NCI-H1092 treated with DMSO at 0.1 percent for 48 hours (cell line): ENCODE data around the gene TPP1.

Experiments
- DNase-seq: peaks from one replicate; lab custom pipeline; 2025; lab: John Stamatoyannopoulos, UW

TPP1 gene

GRCh38 chr11:6611092-6611962 lies 7.9 kb downstream of the TPP1 start:
- DNase-seq = peak; percentile 12

- no peak for DNase-seq
Measured at GRCh38 chr11:6610591-6610990, 8.6 kb downstream of the TPP1 start.

- DNase-seq = no peak
Measured at GRCh38 chr11:6609502-6610015, 9.7 kb downstream of the TPP1 start.

- DNase-seq = no peak
Measured at GRCh38 chr11:6608726-6609501, 10.3 kb downstream of the TPP1 start.

- no peak for DNase-seq
Measured at GRCh38 chr11:6608011-6608410, 11.2 kb downstream of the TPP1 start.

- DNase-seq = no peak
Measured at GRCh38 chr11:6607190-6607795, 11.9 kb downstream of the TPP1 start.

- DNase-seq = no peak
Measured at GRCh38 chr11:6606471-6607189, 12.6 kb downstream of the TPP1 start.

GRCh38 chr11:6604790-6605189 lies 14.4 kb downstream of the TPP1 start:
- no peak for DNase-seq

GRCh38 chr11:6604081-6604626 lies 15.1 kb downstream of the TPP1 start:
- DNase-seq = peak; percentile 48

GRCh38 chr11:6603287-6604080 lies 15.7 kb downstream of the TPP1 start, which contains the start of the genes ILK and RRP8:
Gene ILK (plus strand): TSS chr11:6603774. CDS start chr11:6604272, 498 bp downstream.
Gene RRP8 (minus strand): TSS chr11:6603616. CDS start chr11:6603502, 114 bp downstream.
- DNase-seq = peak; percentile 89

- DNase-seq = no peak
Measured at GRCh38 chr11:6602096-6602940, 16.9 kb downstream of the TPP1 start.

GRCh38 chr11:6601041-6601461 lies 18.2 kb downstream of the TPP1 start:
- DNase-seq = no peak

GRCh38 chr11:6599881-6600390 lies 19.3 kb downstream of the TPP1 start:
- no peak for DNase-seq

- DNase-seq = no peak
Measured at GRCh38 chr11:6599449-6599848, 19.8 kb downstream of the TPP1 start.

- DNase-seq = no peak
Measured at GRCh38 chr11:6598555-6598954, 20.7 kb downstream of the TPP1 start.

GRCh38 chr11:6596239-6596877 lies 22.9 kb downstream of the TPP1 start:
- DNase-seq = no peak

GRCh38 chr11:6594142-6594768 lies 25.0 kb downstream of the TPP1 start:
- no peak for DNase-seq

- no peak for DNase-seq
Measured at GRCh38 chr11:6588018-6588417, 31.2 kb downstream of the TPP1 start.
